Activated B cell treated with CpG ODN at 0.5 μM for 24 hours (primary cell): Measurements from ENCODE around the gene HNRNPA1. TPM values are rescaled to one million over a fixed set of nuclear protein-coding genes. Genes with fewer than 3 reads are reported as not detected.
"Not testable (repeated sequence)": the region's sequence is repeated elsewhere in the genome, so short reads cannot be mapped to it uniquely, and the experiment has no call there.

ENCODE experiments used
- ATAC-seq: fragments of 200-7000 bp; cut with Tn5 transposase; one replicate; pipeline ENCODE4 v1.10.0; 2021; ENCODE audit warnings: low read depth, mild to moderate bottlenecking, moderate library complexity
- CTCF ChIA-PET: fragments of 350-600 bp; sonication (Branson Sonifier 250); formaldehyde crosslinking; loops from one replicate; lab custom pipeline; 2021; ENCODE audit warnings: antibody characterized with exemption; lab: Charles Lee
- POLR2A ChIA-PET: fragments of 350-600 bp; sonication (Branson Sonifier 250); formaldehyde crosslinking; loops from one replicate; lab custom pipeline; 2021; ENCODE audit warnings: antibody characterized with exemption; lab: Charles Lee
- DNase-seq: peaks from one replicate; pipeline ENCODE4 v3.0.0; 2022
- H3K27ac Mint-ChIP-seq: one replicate; pipeline ENCODE4 v1.8.0; 2020; ENCODE audit warnings: mixed read lengths
- H3K27me3 Mint-ChIP-seq: one replicate; pipeline ENCODE4 v1.8.0; 2021; ENCODE audit warnings: mixed read lengths
- H3K36me3 Mint-ChIP-seq: one replicate; pipeline ENCODE4 v1.8.0; 2021; ENCODE audit warnings: low read depth, mixed read lengths
- H3K4me1 Mint-ChIP-seq: one replicate; pipeline ENCODE4 v1.8.0; 2021; ENCODE audit warnings: mixed read lengths
- H3K4me3 Mint-ChIP-seq: one replicate; pipeline ENCODE4 v1.8.0; 2020; ENCODE audit warnings: mild to moderate bottlenecking, mixed read lengths
- H3K9me3 Mint-ChIP-seq: one replicate; pipeline ENCODE4 v1.8.0; 2020; ENCODE audit warnings: mixed read lengths
- CTCF ChIP-seq: fragments of 200-600 bp; IDR thresholded peaks from one replicate; pipeline ENCODE4 v1.8.0; 2022; ENCODE audit warnings: antibody characterized with exemption, mild to moderate bottlenecking
- intact Hi-C: fragments of 100-400 bp; cut with micrococcal nuclease; formaldehyde crosslinking; loops from one replicate; pipeline ENCODE4 v1.15.1; 2024
- total RNA-seq: library from RNA; stranded (reverse); gene quantifications from 2 replicates; pipeline ENCODE4 v1.2.3, GENCODE V29; 2022

HNRNPA1 gene
- total RNA-seq, 1 donor from 2014 or later: 1,995 TPM

GRCh38 chr12:54277823-54278276 is 2.7 kb upstream of the HNRNPA1 start:
- no peak for TF ChIP-seq CTCF
- DNase-seq: no peak
- Mint-ChIP-seq H3K4me1 (peaks cover 44% of the 10 kb centered on the region), H3K27ac (peak overlapping the region; percentile 18), H3K27me3 (no peaks in the 10 kb centered on the region), H3K4me3 (no peak overlapping the region), H3K9me3 (no peaks in the 10 kb centered on the region), H3K36me3 (peaks cover 23% of the 10 kb centered on the region)
- ChIA-PET POLR2A (no interaction called here), CTCF (interaction anchor here (1.6 kb wide), 1 partner anchor 18 kb away, joined by 3 read pairs; no protein-coding TSS in a partner anchor)
- ATAC-seq: no peak
- intact Hi-C loops: loop anchor here (5.0 kb wide), 1 partner anchor 219 kb away; the partner anchor contains the start of gene NCKAP1L

DNA sequence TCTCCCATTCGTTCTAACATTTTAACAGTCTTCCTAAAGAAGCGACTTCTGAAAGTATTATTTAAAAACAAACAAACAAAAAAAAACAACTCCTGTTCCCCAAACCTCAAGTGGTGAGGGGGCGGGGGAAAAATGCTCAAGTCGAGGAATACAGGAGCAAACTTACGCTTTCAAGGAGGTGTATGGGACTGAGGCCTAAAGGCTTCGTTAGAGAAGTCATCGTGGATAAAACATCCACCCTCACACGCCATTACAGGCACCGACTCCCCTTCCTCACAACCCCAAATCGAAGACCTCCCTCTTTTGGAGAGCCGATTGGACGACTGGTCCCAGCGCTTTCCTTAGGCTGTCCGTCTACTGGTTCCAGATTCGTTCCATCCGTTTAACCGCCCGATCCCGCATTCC is 1.3 kb upstream of the HNRNPA1 start:
- ChIA-PET POLR2A (interaction anchor here (0.6 to 3.1 kb wide), 28 partner anchors 9 to 1460 kb away, joined by 3 to 54 read pairs (median 8); partner anchors contain the start of genes COPZ1, EIF4B, HOXC4 and NCKAP1L), CTCF (interaction anchor here (1.4 to 2.1 kb wide), 4 partner anchors 19 to 80 kb away, joined by 3 to 7 read pairs (median 6); partner anchors contain the start of gene COPZ1)
- H3K4me3 Mint-ChIP-seq: no peak overlapping the region
- no peaks in the 10 kb centered on the region for H3K27me3 Mint-ChIP-seq
- intact Hi-C loops: loop anchor here (1.0 to 5.0 kb wide), 2 partner anchors 9 to 218 kb away; partner anchors contain the start of gene NCKAP1L
- TF ChIP-seq CTCF: no peak
- no peak overlapping the region for H3K27ac Mint-ChIP-seq
- ATAC-seq (no peak), DNase-seq (no peak)
- H3K36me3 Mint-ChIP-seq: peaks cover 14% of the 10 kb centered on the region
- H3K9me3 Mint-ChIP-seq: no peaks in the 10 kb centered on the region
- peaks cover 58% of the 10 kb centered on the region for H3K4me1 Mint-ChIP-seq

DNA sequence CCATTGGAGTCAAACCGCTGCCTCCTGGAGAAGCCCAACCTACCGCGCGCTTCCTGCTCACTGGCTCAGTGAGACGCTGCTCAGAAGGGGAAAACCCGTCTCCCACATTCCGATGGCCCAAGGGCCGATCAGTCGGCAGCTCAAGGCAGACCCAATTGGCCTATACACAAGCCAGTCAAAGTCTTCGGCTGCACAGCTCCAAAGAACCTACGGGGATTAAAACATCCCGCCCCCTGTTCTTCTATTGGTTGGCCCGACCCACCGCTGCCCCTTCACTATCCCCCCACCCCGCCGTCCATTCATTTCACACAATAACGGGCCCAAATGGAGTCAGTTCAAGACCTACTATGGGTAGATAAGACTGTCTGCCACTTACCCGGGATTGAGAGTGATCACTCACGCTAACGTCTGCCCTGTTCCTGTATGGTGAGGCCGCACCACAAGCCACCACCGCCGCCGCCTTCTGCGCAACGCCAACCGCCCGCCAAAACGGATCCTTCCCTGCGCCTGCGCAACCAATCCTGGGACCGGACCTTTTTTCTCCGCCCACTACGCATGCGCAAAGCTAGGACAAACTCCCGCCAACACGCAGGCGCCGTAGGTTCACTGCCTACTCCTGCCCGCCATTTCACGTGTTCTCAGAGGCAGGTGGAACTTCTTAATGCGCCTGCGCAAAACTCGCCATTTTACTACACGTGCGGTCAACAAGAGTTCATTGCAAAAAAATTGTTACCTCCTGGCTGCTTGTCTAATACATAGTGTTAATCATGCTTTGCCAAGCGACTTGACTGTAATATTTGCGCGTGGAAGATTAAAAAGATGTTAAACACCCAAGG is 676 bp upstream of the HNRNPA1 start, which contains the start of gene CBX5:
Gene CBX5, minus strand, starts transcription at position 491 of the 836 bp plus-strand sequence. CDS start 22,472 bp downstream, outside the sequence.
- Mint-ChIP-seq H3K4me1 (peaks cover 64% of the 10 kb centered on the region), H3K27me3 (no peaks in the 10 kb centered on the region), H3K27ac (no peak within 1 kb of the TSS)

GRCh38 chr12:54281261-54281638 is 724 bp downstream of the HNRNPA1 start:
- intact Hi-C loops: loop anchor here (2.0 kb wide), 1 partner anchor 554 kb away; the partner anchor contains the start of gene CALCOCO1
- H3K27ac Mint-ChIP-seq, H3K4me3 Mint-ChIP-seq, DNase-seq, H3K9me3 Mint-ChIP-seq, ATAC-seq, H3K27me3 Mint-ChIP-seq: not testable (repeated sequence)
- ChIA-PET POLR2A (interaction anchor here (0.7 to 3.1 kb wide), 10 partner anchors 9 to 553 kb away, joined by 3 to 54 read pairs (median 24); partner anchors contain the start of gene COPZ1), CTCF (interaction anchor here (1.1 kb wide), 1 partner anchor 12 kb away, joined by 3 read pairs; no protein-coding TSS in a partner anchor)
- H3K36me3 Mint-ChIP-seq: peaks cover 12% of the 10 kb centered on the region
- H3K4me1 Mint-ChIP-seq: peaks cover 68% of the 10 kb centered on the region

More for the DNA sequence above, 676 bp upstream of the HNRNPA1 start, which contains the start of gene CBX5:
- Mint-ChIP-seq H3K9me3 (no peaks in the 10 kb centered on the region), H3K36me3 (peaks cover 14% of the 10 kb centered on the region), H3K4me3 (no peak within 1 kb of the TSS)
- TF ChIP-seq CTCF: no peak
- ChIA-PET POLR2A (interaction anchor here (0.5 to 3.1 kb wide), 48 partner anchors 8 to 1459 kb away, joined by 3 to 54 read pairs (median 6); partner anchors contain the start of genes COPZ1, EIF4B, HOXC4 and NCKAP1L), CTCF (interaction anchor here (1.4 to 2.1 kb wide), 3 partner anchors 28 to 79 kb away, joined by 6 to 7 read pairs (median 7); partner anchors contain the start of gene COPZ1)
- ATAC-seq (peak; percentile 70), DNase-seq (peak; percentile 97)
- intact Hi-C loops: loop anchor here (1.0 to 5.0 kb wide), 9 partner anchors 10 to 654 kb away; partner anchors contain the start of genes ATF7, CALCOCO1, COPZ1 and HOXC4

DNA sequence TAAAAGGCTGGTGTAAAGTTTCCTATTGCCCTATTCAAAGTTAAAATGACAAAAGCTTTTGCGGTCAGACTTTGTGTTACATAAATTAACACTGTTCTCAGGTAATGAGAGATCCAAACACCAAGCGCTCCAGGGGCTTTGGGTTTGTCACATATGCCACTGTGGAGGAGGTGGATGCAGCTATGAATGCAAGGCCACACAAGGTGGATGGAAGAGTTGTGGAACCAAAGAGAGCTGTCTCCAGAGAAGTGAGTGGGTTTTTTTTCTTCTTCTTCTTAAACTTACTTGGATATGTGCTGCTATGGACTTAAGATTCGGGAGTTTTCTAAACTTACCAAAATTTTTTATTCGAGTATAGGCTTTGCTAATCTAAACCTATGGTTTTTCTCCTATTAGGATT is 1.2 kb downstream of the HNRNPA1 start:
- H3K9me3 Mint-ChIP-seq, H3K27me3 Mint-ChIP-seq, H3K36me3 Mint-ChIP-seq: not testable (repeated sequence)

More for the DNA sequence above, 1.2 kb downstream of the HNRNPA1 start:
- CTCF ChIA-PET: interaction anchor here (1.1 kb wide), 1 partner anchor 12 kb away, joined by 3 read pairs; no protein-coding TSS in a partner anchor
- ATAC-seq, H3K4me3 Mint-ChIP-seq, H3K27ac Mint-ChIP-seq, DNase-seq: not testable (repeated sequence)
- peaks cover 68% of the 10 kb centered on the region for H3K4me1 Mint-ChIP-seq
- POLR2A ChIA-PET: interaction anchor here (0.7 to 3.1 kb wide), 9 partner anchors 9 to 217 kb away, joined by 3 to 54 read pairs (median 28); partner anchors contain the start of gene COPZ1
- intact Hi-C loops: loop anchor here (2.0 kb wide), 1 partner anchor 555 kb away; the partner anchor contains the start of gene CALCOCO1
